SK-N-SH (cell line): ENCODE data around the gene SLX1A. TPM values are rescaled to one million over a fixed set of nuclear protein-coding genes. Genes with fewer than 3 reads are reported as not detected.

ENCODE experiments used
- CTCF ChIA-PET: fragments of 300-600, 350-600 bp; formaldehyde crosslinking; extraction: SDS; loops from one replicate; lab custom pipeline; 2021; lab: Yijun Ruan, JAX
- POLR2A ChIA-PET: fragments of 350-600 bp; sonication (Branson Sonifier 250); formaldehyde crosslinking; extraction: SDS; loops from one replicate; lab custom pipeline; 2020; ENCODE audit warnings: antibody characterized with exemption, inconsistent platforms; lab: Yijun Ruan, JAX
- DNase-seq: peaks from one replicate; pipeline ENCODE4 v3.0.0; 2012
- H2AFZ ChIP-seq: fragments of 200-600 bp; sonication (generic); 2 replicates; pipeline ENCODE4 v1.8.1; 2016; ENCODE audit warnings: antibody characterized with exemption, mild to moderate bottlenecking, low read depth
- H3F3A ChIP-seq: fragments of 200-600 bp; sonication (generic); replicated peaks from 2 replicates; pipeline ENCODE3; 2016; ENCODE audit warnings: antibody characterized with exemption, mild to moderate bottlenecking; ENCODE audit not compliant: insufficient read depth
- H3K27ac ChIP-seq, 2 experiments: fragments of 200-500 bp in 1 of 2; fragments of 200-600 bp in 1 of 2; sonication (Bioruptor generic) in 1 of 2; sonication (generic), shearing (Covaris generic) in 1 of 2; 2 replicates each; pipeline versions ENCODE4 v1.5.1 to v1.6.1; 2014 to 2016; ENCODE audit warnings: low read depth in 2 of 2, inconsistent platforms in 1 of 2, low read length in 1 of 2, mild to moderate bottlenecking in 1 of 2, mixed read lengths in 1 of 2
- H3K27me3 ChIP-seq: fragments of 200-600 bp; sonication (generic), shearing (Covaris generic); 2 replicates; pipeline ENCODE4 v1.6.1; 2016; ENCODE audit warnings: mixed run types; ENCODE audit not compliant: insufficient read depth
- H3K36me3 ChIP-seq, 2 experiments: fragments of 200-500 bp in 1 of 2; fragments of 200-600 bp in 1 of 2; sonication (Bioruptor generic) in 1 of 2; sonication (generic) in 1 of 2; replicated peaks in 1 of 2; 2 replicates each; pipeline versions ENCODE3 to v1.5.1; 2014 to 2016; ENCODE audit warnings: low read length in 1 of 2, mild to moderate bottlenecking in 1 of 2; ENCODE audit not compliant: insufficient read depth in 2 of 2, control insufficient read depth in 1 of 2
- H3K4me1 ChIP-seq, 2 experiments: fragments of 200-500 bp in 1 of 2; fragments of 200-600 bp in 1 of 2; sonication (Bioruptor generic) in 1 of 2; sonication (generic), shearing (Covaris generic) in 1 of 2; 2 replicates each; pipeline versions ENCODE4 v1.5.1 to v1.6.1; 2014 to 2016; ENCODE audit warnings: low read depth in 1 of 2, low read length in 1 of 2, mixed run types in 1 of 2; ENCODE audit not compliant: insufficient read depth in 2 of 2, control insufficient read depth in 1 of 2
- H3K4me2 ChIP-seq: fragments of 200-600 bp; sonication (generic), shearing (Covaris generic); 2 replicates; pipeline ENCODE4 v1.6.1; 2017; ENCODE audit warnings: mixed run types
- H3K4me3 ChIP-seq, 2 experiments: fragments of 200-500 bp in 1 of 2; fragments of 200-600 bp in 1 of 2; sonication (Bioruptor generic) in 1 of 2; sonication (generic), shearing (Covaris generic) in 1 of 2; 2 replicates each; pipeline versions ENCODE4 v1.5.1 to v1.8.1; 2014 to 2016; ENCODE audit warnings: low read depth in 2 of 2, inconsistent platforms in 1 of 2, low read length in 1 of 2, mild to moderate bottlenecking in 1 of 2, mixed read lengths in 1 of 2, moderate library complexity in 1 of 2
- H3K79me2 ChIP-seq: fragments of 200-600 bp; sonication (generic); 2 replicates; pipeline ENCODE4 v1.8.1; 2017; ENCODE audit warnings: mild to moderate bottlenecking; ENCODE audit not compliant: insufficient read depth
- H3K9ac ChIP-seq: fragments of 200-600 bp; sonication (generic); 2 replicates; pipeline ENCODE4 v1.6.1; 2017; ENCODE audit warnings: mixed run types
- H3K9me2 ChIP-seq: fragments of 200-600 bp; sonication (generic); 2 replicates; pipeline ENCODE4 v1.6.1; 2017; ENCODE audit warnings: mixed run types
- H3K9me3 ChIP-seq: fragments of 200-600 bp; sonication (generic); 2 replicates; pipeline ENCODE4 v1.6.1; 2017; ENCODE audit warnings: mixed run types, mild to moderate bottlenecking, moderate library complexity
- H4K20me1 ChIP-seq: fragments of 200-600 bp; sonication (generic); 2 replicates; pipeline ENCODE4 v1.6.1; 2017; ENCODE audit warnings: mild to moderate bottlenecking, mixed run types; ENCODE audit not compliant: insufficient read depth
- ELF1 ChIP-seq: IDR thresholded peaks from 2 replicates; pipeline ENCODE4 v1.4.0; 2012
- FOSL2 ChIP-seq: IDR thresholded peaks from 2 replicates; pipeline ENCODE4 v1.4.0; 2012; ENCODE audit warnings: low read depth, mild to moderate bottlenecking, moderate library complexity, borderline replicate concordance
- JUND ChIP-seq: IDR thresholded peaks from 2 replicates; pipeline ENCODE4 v1.4.0; 2012
- NFIC ChIP-seq: IDR thresholded peaks from 2 replicates; pipeline ENCODE4 v1.4.0; 2012; ENCODE audit warnings: borderline replicate concordance
- RXRA ChIP-seq: IDR thresholded peaks from 2 replicates; pipeline ENCODE4 v1.4.0; 2012; ENCODE audit warnings: low read depth, mild to moderate bottlenecking, borderline replicate concordance
- SMC3 ChIP-seq: IDR thresholded peaks from 2 replicates; pipeline ENCODE4 v1.6.1; 2012; ENCODE audit warnings: low read depth, low read length, improper control_type of control experiment
- TEAD4 ChIP-seq: IDR thresholded peaks from 2 replicates; pipeline ENCODE4 v1.4.0; 2012; ENCODE audit warnings: mild to moderate bottlenecking, borderline replicate concordance; ENCODE audit not compliant: insufficient read depth
- YY1 ChIP-seq: IDR thresholded peaks from 2 replicates; pipeline ENCODE4 v1.4.0; 2012; ENCODE audit warnings: low read depth, mild to moderate bottlenecking
- WGBS: methylation state at CpG from one replicate; pipeline ENCODE4 v1.1.6; 2017; ENCODE audit warnings: low lambda C conversion rate; 5-methylcytosine and 5-hydroxymethylcytosine counted together
- polyA plus RNA-seq, 3 experiments: library from polyadenylated mRNA; depleted of rRNA; stranded (reverse); fragments of >200 nt; gene quantifications; 2 replicates each; pipeline ENCODE4 v1.2.3, GENCODE V29; 2012
- TF ChIP-seq, protein P1 (sequence below): IDR thresholded peaks from 2 replicates; pipeline ENCODE4; 2012
- TF ChIP-seq, protein P2 (sequence below): fragments of 150-350 bp; IDR thresholded peaks from 2 replicates; pipeline ENCODE4 v1.6.1; 2016; ENCODE audit warnings: mild to moderate bottlenecking, low read depth, low read length
- TF ChIP-seq, protein P3 (sequence below): IDR thresholded peaks from 2 replicates; pipeline ENCODE4 v1.6.1; 2012; ENCODE audit warnings: mild to moderate bottlenecking, low read depth, low read length, moderate library complexity
- TF ChIP-seq, protein P4 (sequence below): IDR thresholded peaks from 2 replicates; pipeline ENCODE4 v1.4.0; 2012; ENCODE audit warnings: low read depth, borderline replicate concordance

The SLX1A gene
- polyA plus RNA-seq, 1 of the 3 experiments (the other 2 are of a cell fraction) = 68.8 TPM

DNA sequence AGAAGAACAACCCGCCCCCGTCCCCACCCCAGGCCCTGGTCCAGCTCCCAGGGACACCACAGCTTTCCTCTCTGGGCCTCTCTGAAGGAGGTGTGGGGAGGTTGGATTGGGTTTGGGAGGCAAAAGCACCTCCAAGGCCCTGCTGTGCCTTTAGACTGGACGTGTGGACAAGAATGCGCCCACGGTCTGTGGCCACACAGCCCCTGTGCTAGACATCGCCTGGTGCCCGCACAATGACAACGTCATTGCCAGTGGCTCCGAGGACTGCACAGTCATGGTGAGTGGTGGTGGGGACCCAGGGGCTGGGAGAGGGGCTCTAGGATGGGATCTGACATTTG lies 7.3 kb upstream of the SLX1A start:
- 98% methylated on average over 7 of the region's 9 CpGs for WGBS
- no peaks in the 10 kb centered on the region for H3K9me3 ChIP-seq
- peaks cover 4% of the 10 kb centered on the region for H3F3A ChIP-seq
- ChIA-PET POLR2A (no interaction called here), CTCF (interaction anchor here (1.3 to 6.0 kb wide), 2 partner anchors 91 to 93 kb away, joined by 3 to 33 read pairs; partner anchors contain the start of genes TBX6 and YPEL3)
- H4K20me1 ChIP-seq = no peaks in the 10 kb centered on the region
- no peak overlapping the region for H3K4me2 ChIP-seq
- no peak overlapping the region for H3K9ac ChIP-seq
- no peaks in the 10 kb centered on the region for H3K27me3 ChIP-seq
- H3K27ac ChIP-seq = no peak overlapping the region; a peak in 1 of 4 replicates
- H3K79me2 ChIP-seq = no peaks in the 10 kb centered on the region
- TF ChIP-seq, protein P1, sequence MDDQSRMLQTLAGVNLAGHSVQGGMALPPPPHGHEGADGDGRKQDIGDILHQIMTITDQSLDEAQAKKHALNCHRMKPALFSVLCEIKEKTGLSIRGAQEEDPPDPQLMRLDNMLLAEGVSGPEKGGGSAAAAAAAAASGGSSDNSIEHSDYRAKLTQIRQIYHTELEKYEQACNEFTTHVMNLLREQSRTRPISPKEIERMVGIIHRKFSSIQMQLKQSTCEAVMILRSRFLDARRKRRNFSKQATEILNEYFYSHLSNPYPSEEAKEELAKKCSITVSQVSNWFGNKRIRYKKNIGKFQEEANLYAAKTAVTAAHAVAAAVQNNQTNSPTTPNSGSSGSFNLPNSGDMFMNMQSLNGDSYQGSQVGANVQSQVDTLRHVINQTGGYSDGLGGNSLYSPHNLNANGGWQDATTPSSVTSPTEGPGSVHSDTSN = no peak
- TF ChIP-seq RXRA (no peak), YY1 (no peak), FOSL2 (no peak), SMC3 (no peak), JUND (no peak), NFIC (no peak), ELF1 (no peak), TEAD4 (no peak)
- TF ChIP-seq, protein P2, sequence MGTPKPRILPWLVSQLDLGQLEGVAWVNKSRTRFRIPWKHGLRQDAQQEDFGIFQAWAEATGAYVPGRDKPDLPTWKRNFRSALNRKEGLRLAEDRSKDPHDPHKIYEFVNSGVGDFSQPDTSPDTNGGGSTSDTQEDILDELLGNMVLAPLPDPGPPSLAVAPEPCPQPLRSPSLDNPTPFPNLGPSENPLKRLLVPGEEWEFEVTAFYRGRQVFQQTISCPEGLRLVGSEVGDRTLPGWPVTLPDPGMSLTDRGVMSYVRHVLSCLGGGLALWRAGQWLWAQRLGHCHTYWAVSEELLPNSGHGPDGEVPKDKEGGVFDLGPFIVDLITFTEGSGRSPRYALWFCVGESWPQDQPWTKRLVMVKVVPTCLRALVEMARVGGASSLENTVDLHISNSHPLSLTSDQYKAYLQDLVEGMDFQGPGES = no peak
- TF ChIP-seq, protein P3, sequence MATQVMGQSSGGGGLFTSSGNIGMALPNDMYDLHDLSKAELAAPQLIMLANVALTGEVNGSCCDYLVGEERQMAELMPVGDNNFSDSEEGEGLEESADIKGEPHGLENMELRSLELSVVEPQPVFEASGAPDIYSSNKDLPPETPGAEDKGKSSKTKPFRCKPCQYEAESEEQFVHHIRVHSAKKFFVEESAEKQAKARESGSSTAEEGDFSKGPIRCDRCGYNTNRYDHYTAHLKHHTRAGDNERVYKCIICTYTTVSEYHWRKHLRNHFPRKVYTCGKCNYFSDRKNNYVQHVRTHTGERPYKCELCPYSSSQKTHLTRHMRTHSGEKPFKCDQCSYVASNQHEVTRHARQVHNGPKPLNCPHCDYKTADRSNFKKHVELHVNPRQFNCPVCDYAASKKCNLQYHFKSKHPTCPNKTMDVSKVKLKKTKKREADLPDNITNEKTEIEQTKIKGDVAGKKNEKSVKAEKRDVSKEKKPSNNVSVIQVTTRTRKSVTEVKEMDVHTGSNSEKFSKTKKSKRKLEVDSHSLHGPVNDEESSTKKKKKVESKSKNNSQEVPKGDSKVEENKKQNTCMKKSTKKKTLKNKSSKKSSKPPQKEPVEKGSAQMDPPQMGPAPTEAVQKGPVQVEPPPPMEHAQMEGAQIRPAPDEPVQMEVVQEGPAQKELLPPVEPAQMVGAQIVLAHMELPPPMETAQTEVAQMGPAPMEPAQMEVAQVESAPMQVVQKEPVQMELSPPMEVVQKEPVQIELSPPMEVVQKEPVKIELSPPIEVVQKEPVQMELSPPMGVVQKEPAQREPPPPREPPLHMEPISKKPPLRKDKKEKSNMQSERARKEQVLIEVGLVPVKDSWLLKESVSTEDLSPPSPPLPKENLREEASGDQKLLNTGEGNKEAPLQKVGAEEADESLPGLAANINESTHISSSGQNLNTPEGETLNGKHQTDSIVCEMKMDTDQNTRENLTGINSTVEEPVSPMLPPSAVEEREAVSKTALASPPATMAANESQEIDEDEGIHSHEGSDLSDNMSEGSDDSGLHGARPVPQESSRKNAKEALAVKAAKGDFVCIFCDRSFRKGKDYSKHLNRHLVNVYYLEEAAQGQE = no peak
- TF ChIP-seq, protein P4, sequence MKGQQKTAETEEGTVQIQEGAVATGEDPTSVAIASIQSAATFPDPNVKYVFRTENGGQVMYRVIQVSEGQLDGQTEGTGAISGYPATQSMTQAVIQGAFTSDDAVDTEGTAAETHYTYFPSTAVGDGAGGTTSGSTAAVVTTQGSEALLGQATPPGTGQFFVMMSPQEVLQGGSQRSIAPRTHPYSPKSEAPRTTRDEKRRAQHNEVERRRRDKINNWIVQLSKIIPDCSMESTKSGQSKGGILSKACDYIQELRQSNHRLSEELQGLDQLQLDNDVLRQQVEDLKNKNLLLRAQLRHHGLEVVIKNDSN = no peak
- DNase-seq = no peak
- H2AFZ ChIP-seq = no peak overlapping the region
- peaks cover 0 to 25% of the 10 kb centered on the region in 2 experiments; a peak in 1 of 4 replicates for H3K4me1 ChIP-seq
- no peaks in the 10 kb centered on the region for H3K9me2 ChIP-seq
- peaks cover 0 to 6% of the 10 kb centered on the region in 2 experiments for H3K36me3 ChIP-seq
- H3K4me3 ChIP-seq = no peak overlapping the region
